Stimulated activated CD4-positive, alpha-beta T cell treated with anti-CD3 and anti-CD28 coated beads, TNF-alpha, amount 100 ng/mL, for 48 hours (primary cell): ENCODE data around the gene TCP11L2.
"Not testable (repeated sequence)": the region's sequence is repeated elsewhere in the genome, so short reads cannot be mapped to it uniquely, and the experiment has no call there.

ENCODE experiments used
- DNase-seq, 3 donors: peaks; one replicate each; pipeline ENCODE4 v3.0.0-alpha.2; 2020; ENCODE audit warnings: low read depth in 3 of 3

The TCP11L2 gene

GRCh38 chr12:106307181-106307580 lies 4.6 kb downstream of the TCP11L2 start:
- DNase-seq, result no peak

GRCh38 chr12:106308121-106308520 lies 5.6 kb downstream of the TCP11L2 start:
- DNase-seq, result no peak

GRCh38 chr12:106308611-106309010 lies 6.1 kb downstream of the TCP11L2 start:
- no peak for DNase-seq

- DNase-seq, result no peak
Measured at GRCh38 chr12:106309671-106310505, 7.4 kb downstream of the TCP11L2 start.

- DNase-seq, result no peak
Measured at GRCh38 chr12:106310687-106311086, 8.2 kb downstream of the TCP11L2 start.

- DNase-seq, result no peak
Measured at GRCh38 chr12:106311139-106311538, 8.6 kb downstream of the TCP11L2 start.

- not testable (repeated sequence) for DNase-seq
Measured at GRCh38 chr12:106313413-106313812, 10.9 kb downstream of the TCP11L2 start.

- no peak for DNase-seq
Measured at GRCh38 chr12:106315523-106315922, 13.0 kb downstream of the TCP11L2 start.

GRCh38 chr12:106317406-106318082 lies 15.0 kb downstream of the TCP11L2 start:
- no peak for DNase-seq

- DNase-seq, result no peak
Measured at GRCh38 chr12:106321139-106321850, 18.8 kb downstream of the TCP11L2 start.

- no peak for DNase-seq
Measured at GRCh38 chr12:106323537-106323936, 21.0 kb downstream of the TCP11L2 start.

GRCh38 chr12:106327309-106327869 lies 24.9 kb downstream of the TCP11L2 start:
- DNase-seq, result no peak

GRCh38 chr12:106328735-106329134 lies 26.2 kb downstream of the TCP11L2 start:
- no peak for DNase-seq

GRCh38 chr12:106329231-106329982 lies 26.9 kb downstream of the TCP11L2 start:
- DNase-seq, result no peak

- DNase-seq, result no peak
Measured at GRCh38 chr12:106331599-106331998, 29.1 kb downstream of the TCP11L2 start.

GRCh38 chr12:106332536-106332935 lies 30.0 kb downstream of the TCP11L2 start:
- DNase-seq, result no peak

- no peak for DNase-seq
Measured at GRCh38 chr12:106333010-106333409, 30.5 kb downstream of the TCP11L2 start.

GRCh38 chr12:106333756-106334155 lies 31.2 kb downstream of the TCP11L2 start:
- no peak for DNase-seq

GRCh38 chr12:106341086-106341877 lies 38.7 kb downstream of the TCP11L2 start:
- DNase-seq, result no peak

- DNase-seq, result no peak
Measured at GRCh38 chr12:106342397-106343213, 40.1 kb downstream of the TCP11L2 start.
